ENCODE results near the gene SSBP3. TPM values are rescaled to one million over a fixed set of nuclear protein-coding genes. Genes with fewer than 3 reads are reported as not detected.

Gene SSBP3
- total and polyA plus RNA-seq, 9 of the 15 experiments (the other 6 are each of a cell fraction or from before 2014, with no cell fraction given): 8.7 to 108 (median 33.8) TPM

GRCh38 chr1:54273795-54274163, 132.4 kb downstream of the SSBP3 start (continued):
- TF ChIP-seq RCOR1 (IDR thresholded peaks at IDR 0.05; ENCODE audit: borderline replicate concordance in 1 of 2, low read depth in 2 of 2, low read length in 2 of 2): peak in 1 of 2 experiments; percentile 81; a peak in 2 of 4 replicates
- TF ChIP-seq TAL1 (IDR thresholded peaks at IDR 0.05): peak; percentile 10; the same call in 1 of the 2 replicates
- TF ChIP-seq RBM14 (IDR thresholded peaks at IDR 0.05; ENCODE audit: borderline replicate concordance, insufficient read depth, low read depth, low read length): no peak
- TF ChIP-seq SETDB1 (IDR thresholded peaks at IDR 0.05; ENCODE audit: low read length): no peak
- no peak for TF ChIP-seq NFATC3 (IDR thresholded peaks at IDR 0.05)
- no peak for TF ChIP-seq THRB (CRISPR knock-in tag; conservative IDR thresholded peaks at IDR 0.05)
- no peak; the same call in 1 of the 2 replicates for TF ChIP-seq STAT5A (IDR thresholded peaks at IDR 0.05; ENCODE audit: borderline replicate concordance, low read length)
- no peak for TF ChIP-seq U2AF1 (optimal IDR thresholded peaks at IDR 0.05; ENCODE audit: low read depth, low read length)
- no peak for TF ChIP-seq SP2 (IDR thresholded peaks at IDR 0.05; ENCODE audit: extremely low read depth, low read depth, low read length, poor library complexity, severe bottlenecking)
- no peak for TF ChIP-seq ZNF124 (CRISPR knock-in tag; IDR thresholded peaks at IDR 0.05)
- no peak for TF ChIP-seq PRMT5 (CRISPR knock-in tag; IDR thresholded peaks at IDR 0.05)
- no peak for TF ChIP-seq ZNF146 (CRISPR knock-in tag; IDR thresholded peaks at IDR 0.05; ENCODE audit: unreplicated experiment)
- TF ChIP-seq CBX8 (IDR thresholded peaks at IDR 0.05; ENCODE audit: borderline replicate concordance, extremely low read depth, low read depth, low read length, poor library complexity, severe bottlenecking): no peak
- TF ChIP-seq EGR1 (conservative IDR thresholded peaks at IDR 0.05): peak; percentile 92
- no peak for TF ChIP-seq HDAC8 (tag; IDR thresholded peaks at IDR 0.05)
- no peak for TF ChIP-seq MBD2 (IDR thresholded peaks at IDR 0.05; ENCODE audit: borderline replicate concordance, low read depth)
- TF ChIP-seq TEAD1 (CRISPR knock-in tag; IDR thresholded peaks at IDR 0.05): peak in 1 of 2 experiments; percentile 67; a peak in 1 of 4 replicates
- TF ChIP-seq PCBP1 (IDR thresholded peaks at IDR 0.05; ENCODE audit: low read depth, low read length, poor library complexity, severe bottlenecking): no peak
- no peak for TF ChIP-seq ZSCAN32 (CRISPR knock-in tag; IDR thresholded peaks at IDR 0.05)
- TF ChIP-seq SMARCA4 (IDR thresholded peaks at IDR 0.05): 0 out of 2 replicates have a peak, but pooled peaks have one; percentile 16
- no peak for TF ChIP-seq ZNF217 (CRISPR knock-in tag; IDR thresholded peaks at IDR 0.05)
- no peak for TF ChIP-seq RBBP5 (IDR thresholded peaks at IDR 0.05; ENCODE audit: borderline replicate concordance, insufficient read depth, low read length, poor library complexity, severe bottlenecking)
- no peak for TF ChIP-seq RBM17 (IDR thresholded peaks at IDR 0.05; ENCODE audit: borderline replicate concordance, low read depth, low read length)
- peak; percentile 0 for TF ChIP-seq CTCFL (IDR thresholded peaks at IDR 0.05; ENCODE audit: borderline replicate concordance, insufficient read depth, low read depth, low read length, poor library complexity, severe bottlenecking)
- peak in 1 of 2 experiments; percentile 71; a peak in 1 of 3 replicates for TF ChIP-seq CBX3 (IDR thresholded peaks at IDR 0.05; ENCODE audit: borderline replicate concordance in 1 of 2, low read length in 2 of 2)
- TF ChIP-seq TAF1 (IDR thresholded peaks at IDR 0.05; ENCODE audit: control insufficient read depth, extremely low read depth, insufficient read depth, low read length, severe bottlenecking): peak; percentile 33
